Lower leg skin (tissue), 4 donors: Measurements from ENCODE around the gene TJAP1. TPM values are rescaled to one million over a fixed set of nuclear protein-coding genes. Genes with fewer than 3 reads are reported as not detected.

Experiments used
- DNase-seq, 2 donors: peaks; one replicate each; pipeline ENCODE4 v3.0.0-alpha.2; 2019; ENCODE audit warnings: low spot score in 2 of 2
- H3K4me3 ChIP-seq: fragments of 200-600 bp; sonication (generic); 2 replicates; pipeline ENCODE4 v1.5.1; 2017; ENCODE audit warnings: mild to moderate bottlenecking, low read depth; ENCODE audit not compliant: poor library complexity, severe bottlenecking
- POLR2A ChIP-seq, 2 donors: fragments of 450-650 bp; IDR thresholded peaks; one replicate each; pipeline ENCODE4 v1.6.1; 2016 to 2017; ENCODE audit warnings: antibody characterized with exemption in 2 of 2, mild to moderate bottlenecking in 1 of 2, moderate library complexity in 1 of 2
- WGBS, 2 donors: methylation state at CpG; one replicate each; pipeline ENCODE4 v1.1.5; 2018; 5-methylcytosine and 5-hydroxymethylcytosine counted together
- intact Hi-C: fragments of 100-400 bp; cut with DNase I; formaldehyde crosslinking; loops from one replicate; pipeline ENCODE4 v1.15.0; 2023; ENCODE audit warnings: low total_unique reads
- total RNA-seq, 4 donors: library from RNA; depleted of rRNA; stranded (reverse); fragments of >200 nt; gene quantifications; one replicate each; pipeline ENCODE4 v1.1.0, GENCODE V29; 2016
- TF ChIP-seq, protein P1 (sequence below), 3 donors: fragments of 450-650 bp; IDR thresholded peaks; one replicate each; pipeline ENCODE4 v1.5.1; 2016; ENCODE audit warnings: antibody characterized with exemption in 3 of 3, mild to moderate bottlenecking in 3 of 3, moderate library complexity in 2 of 3

The TJAP1 gene
- total RNA-seq, 4 donors from 2014 or later, result 15.9 to 30.4 (median 23.8) TPM

DNA sequence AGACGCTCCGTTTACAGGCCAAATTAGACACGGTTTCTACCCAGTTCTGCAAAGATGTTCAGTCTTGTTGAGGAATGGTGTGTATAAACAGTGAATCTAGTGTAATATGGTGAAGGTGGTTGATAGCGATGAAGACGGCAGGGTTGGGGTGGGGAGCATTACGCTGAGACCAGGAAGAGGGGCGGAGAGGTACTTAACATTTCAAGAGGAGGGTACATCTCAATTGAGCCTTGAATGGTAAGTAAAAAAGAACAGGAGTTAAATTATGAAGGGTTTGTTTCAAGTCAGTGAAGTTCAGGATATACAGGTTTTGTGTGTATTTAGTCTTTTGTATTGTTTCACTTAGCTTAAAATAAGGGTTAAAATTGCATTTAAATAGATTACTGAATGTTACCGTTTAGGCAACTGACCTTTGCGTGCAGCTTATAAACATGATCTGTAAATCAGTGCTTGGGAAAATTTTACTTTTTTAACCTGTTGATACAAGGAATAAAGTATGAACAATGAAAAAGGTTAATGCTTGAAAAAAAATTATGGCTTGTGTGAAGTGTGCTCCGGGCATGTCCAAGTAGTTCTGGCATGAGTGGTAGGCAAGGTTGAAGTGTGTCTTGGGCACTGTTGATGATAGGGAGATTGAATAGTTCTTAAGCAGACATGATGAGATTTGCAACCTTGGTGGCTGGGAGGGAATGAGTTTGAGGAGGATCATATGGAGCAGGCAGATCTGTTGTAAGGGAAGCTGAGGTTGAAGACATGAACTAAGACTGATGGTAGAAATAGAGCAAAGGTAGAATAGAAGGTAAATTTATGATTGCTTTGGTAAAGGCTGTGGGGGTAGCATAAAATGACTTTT is 40.4 kb downstream of the TJAP1 start:
- no peak for TF ChIP-seq POLR2A (IDR thresholded peaks at IDR 0.05)
- TF ChIP-seq, protein P1, sequence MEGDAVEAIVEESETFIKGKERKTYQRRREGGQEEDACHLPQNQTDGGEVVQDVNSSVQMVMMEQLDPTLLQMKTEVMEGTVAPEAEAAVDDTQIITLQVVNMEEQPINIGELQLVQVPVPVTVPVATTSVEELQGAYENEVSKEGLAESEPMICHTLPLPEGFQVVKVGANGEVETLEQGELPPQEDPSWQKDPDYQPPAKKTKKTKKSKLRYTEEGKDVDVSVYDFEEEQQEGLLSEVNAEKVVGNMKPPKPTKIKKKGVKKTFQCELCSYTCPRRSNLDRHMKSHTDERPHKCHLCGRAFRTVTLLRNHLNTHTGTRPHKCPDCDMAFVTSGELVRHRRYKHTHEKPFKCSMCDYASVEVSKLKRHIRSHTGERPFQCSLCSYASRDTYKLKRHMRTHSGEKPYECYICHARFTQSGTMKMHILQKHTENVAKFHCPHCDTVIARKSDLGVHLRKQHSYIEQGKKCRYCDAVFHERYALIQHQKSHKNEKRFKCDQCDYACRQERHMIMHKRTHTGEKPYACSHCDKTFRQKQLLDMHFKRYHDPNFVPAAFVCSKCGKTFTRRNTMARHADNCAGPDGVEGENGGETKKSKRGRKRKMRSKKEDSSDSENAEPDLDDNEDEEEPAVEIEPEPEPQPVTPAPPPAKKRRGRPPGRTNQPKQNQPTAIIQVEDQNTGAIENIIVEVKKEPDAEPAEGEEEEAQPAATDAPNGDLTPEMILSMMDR (IDR thresholded peaks at IDR 0.05), result no peak
- no peak for DNase-seq
- 1 to 3% methylated on average over 10 of the region's 10 CpGs for WGBS, 2 donors
- peak overlapping the region; percentile 99 for H3K4me3 ChIP-seq
- intact Hi-C loops, result no loop called here

DNA sequence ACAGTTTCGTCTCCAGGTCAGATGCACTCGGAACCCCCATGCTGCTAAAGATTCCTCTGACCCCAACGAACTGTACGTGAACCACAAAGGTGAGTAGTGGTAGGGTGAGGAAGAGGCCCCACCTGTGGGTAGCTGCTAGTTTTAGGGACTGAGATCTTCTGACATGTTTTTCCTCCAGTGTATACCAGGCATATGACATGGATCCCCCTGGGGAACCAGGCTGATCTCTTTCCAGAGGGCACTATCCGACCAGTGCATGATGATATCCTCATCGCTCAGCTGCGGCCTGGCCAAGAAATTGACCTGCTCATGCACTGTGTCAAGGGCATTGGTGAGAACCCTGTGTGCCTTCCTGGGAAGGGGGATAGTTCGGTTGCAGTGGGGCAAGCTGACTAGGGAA is 42.7 kb downstream of the TJAP1 start:
- whole genome bisulfite sequencing, 2 donors, result 84 to 86% methylated on average over 8 of the region's 8 CpGs
- no peak for DNase-seq
- intact Hi-C loops, result no loop called here
- TF ChIP-seq, protein P1 (IDR thresholded peaks at IDR 0.05), result no peak
- no peak for TF ChIP-seq POLR2A (IDR thresholded peaks at IDR 0.05)
- no peak overlapping the region for H3K4me3 ChIP-seq

DNA sequence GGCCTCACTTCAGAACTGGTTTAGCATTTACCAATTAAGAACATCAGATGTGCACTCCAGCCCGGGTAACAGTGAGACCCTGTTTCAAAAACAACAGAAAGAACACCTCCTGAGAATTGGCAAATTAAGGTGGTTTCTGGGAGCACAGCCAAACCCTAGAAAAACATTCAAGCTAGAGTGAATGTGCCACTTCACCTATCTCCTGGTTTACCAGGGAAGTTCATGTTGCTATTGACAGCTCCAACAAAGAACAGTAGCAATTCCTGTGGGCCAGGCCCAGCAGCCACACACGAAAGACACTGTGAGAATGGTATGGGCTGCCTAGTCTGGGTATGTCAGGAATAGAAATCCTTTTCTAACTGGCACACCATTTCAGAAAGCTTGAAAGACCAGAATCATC is 44.5 kb downstream of the TJAP1 start:
- no peak overlapping the region for H3K4me3 ChIP-seq
- no peak for TF ChIP-seq POLR2A (IDR thresholded peaks at IDR 0.05)
- TF ChIP-seq, protein P1 (IDR thresholded peaks at IDR 0.05), result no peak
- intact Hi-C loops, result no loop called here
- 77 to 88% methylated on average over 2 of the region's 2 CpGs for WGBS, 2 donors
- DNase-seq, result no peak

DNA sequence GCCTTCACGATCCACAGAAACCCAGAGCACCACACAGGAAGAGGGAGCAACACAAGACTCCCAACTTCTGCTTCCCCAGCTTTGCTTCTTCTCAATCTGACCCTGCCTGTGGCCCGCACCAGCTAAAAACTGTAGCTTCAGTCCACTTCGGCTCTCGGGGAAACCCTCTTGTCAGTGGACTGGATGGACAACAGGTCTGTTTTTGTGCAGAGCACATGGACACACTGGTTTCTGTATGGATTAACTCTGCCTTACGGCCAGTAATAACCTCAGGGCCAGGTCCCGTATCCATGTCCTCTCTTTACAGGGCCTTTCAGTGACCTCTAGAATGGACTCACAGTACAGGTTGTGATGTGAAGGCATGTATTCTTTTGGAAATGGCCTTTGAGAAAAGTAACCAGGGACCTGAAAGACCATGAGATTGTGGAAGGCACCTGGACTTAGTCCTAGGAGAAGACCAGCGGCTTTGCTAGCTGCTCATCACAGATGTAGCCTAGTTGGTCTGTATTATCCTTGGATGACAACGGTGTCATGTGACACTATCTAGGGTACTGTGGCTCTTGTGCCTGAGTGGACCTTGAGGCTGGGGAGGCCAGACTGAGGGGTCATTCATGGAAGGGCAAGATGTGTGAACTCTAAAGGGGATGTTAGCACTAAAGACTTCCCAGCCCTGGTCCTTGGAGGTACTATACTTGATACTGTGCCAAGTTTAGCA is 45.3 kb downstream of the TJAP1 start:
- H3K4me3 ChIP-seq, result no peak overlapping the region
- 80 to 93% methylated on average over 8 of the region's 8 CpGs for WGBS, 2 donors
- no peak for DNase-seq
- no peak for TF ChIP-seq POLR2A (IDR thresholded peaks at IDR 0.05)
- TF ChIP-seq, protein P1 (IDR thresholded peaks at IDR 0.05), result no peak
- intact Hi-C loops, result no loop called here

DNA sequence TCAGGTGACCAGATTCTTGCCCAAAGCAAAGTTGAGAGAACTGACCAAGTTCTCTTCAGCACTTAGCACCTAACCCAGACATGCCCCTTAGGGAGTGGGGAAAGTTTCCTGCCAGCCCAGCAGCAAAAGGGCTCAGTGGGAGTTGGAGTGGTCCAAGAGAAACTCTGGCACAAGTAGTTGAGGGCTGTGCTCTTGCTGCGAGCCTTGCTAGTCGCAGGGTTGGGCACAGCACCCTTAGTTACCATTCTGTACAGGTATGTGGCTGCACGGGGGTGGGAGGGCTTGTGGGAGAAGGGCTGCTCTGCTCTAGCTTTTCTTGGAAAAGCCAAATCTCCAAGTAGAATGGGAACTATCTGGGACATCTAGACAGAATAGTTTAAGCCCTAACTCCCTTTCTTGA is 45.9 kb downstream of the TJAP1 start:
- intact Hi-C loops, result no loop called here
- TF ChIP-seq POLR2A (IDR thresholded peaks at IDR 0.05), result no peak
- TF ChIP-seq, protein P1 (IDR thresholded peaks at IDR 0.05), result no peak
- H3K4me3 ChIP-seq, result no peak overlapping the region
- WGBS, 2 donors, result 78 to 79% methylated on average over 3 of the region's 3 CpGs
- DNase-seq, result no peak
